H1 (cell line): ENCODE measurements around the gene CRNN. TPM values are rescaled to one million over a fixed set of nuclear protein-coding genes. Genes with fewer than 3 reads are reported as not detected.

ENCODE experiments used
- CTCF ChIA-PET: fragments of 300-600 bp; sonication (Branson Sonifier 250); formaldehyde crosslinking; loops from one replicate; lab custom pipeline; 2021; ENCODE audit not compliant: partially characterized antibody; lab: Charles Lee
- POLR2A ChIA-PET: fragments of 300-600 bp; sonication (Branson Sonifier 250); formaldehyde crosslinking; loops from one replicate; lab custom pipeline; 2021; ENCODE audit warnings: inconsistent platforms; ENCODE audit not compliant: partially characterized antibody; lab: Charles Lee
- DNase-seq, 2 experiments: peaks; one replicate each; pipeline versions ENCODE4 v3.0.0 to v3.0.0-alpha.2; 2010 to 2022; ENCODE audit warnings: low spot score in 2 of 2, low read depth in 1 of 2, mixed read lengths in 1 of 2
- FAIRE-seq: peaks from 2 replicates; lab custom pipeline; 2011; peaks lifted over from hg19 to GRCh38; lab: Jason Lieb, UNC
- H2AFZ ChIP-seq: 2 replicates; pipeline ENCODE4 v1.8.1; 2012; ENCODE audit warnings: low read length, inconsistent platforms
- H2AK5ac ChIP-seq: 2 replicates; pipeline ENCODE4 v1.6.1; 2013; ENCODE audit warnings: low read depth, low read length
- H2BK120ac ChIP-seq: replicated peaks from 2 replicates; pipeline ENCODE3; 2013; ENCODE audit warnings: low read depth, low read length, inconsistent platforms
- H2BK12ac ChIP-seq: 2 replicates; pipeline ENCODE4 v1.6.1; 2013; ENCODE audit warnings: low read depth, low read length
- H2BK15ac ChIP-seq: 2 replicates; pipeline ENCODE4 v1.6.1; 2013; ENCODE audit warnings: low read length
- H2BK20ac ChIP-seq: 2 replicates; pipeline ENCODE4 v1.6.1; 2013; ENCODE audit warnings: low read length
- H2BK5ac ChIP-seq: 2 replicates; pipeline ENCODE4 v1.6.1; 2013; ENCODE audit warnings: low read depth, low read length
- H3K14ac ChIP-seq: 2 replicates; pipeline ENCODE4 v1.6.1; 2013; ENCODE audit warnings: inconsistent platforms; ENCODE audit not compliant: insufficient read length
- H3K18ac ChIP-seq: 2 replicates; pipeline ENCODE4 v1.6.1; 2013; ENCODE audit warnings: low read length; ENCODE audit errors: extremely low read depth
- H3K23ac ChIP-seq: 2 replicates; pipeline ENCODE4 v1.6.1; 2013; ENCODE audit warnings: inconsistent platforms; ENCODE audit not compliant: insufficient read length
- H3K23me2 ChIP-seq: 2 replicates; pipeline ENCODE4 v1.6.1; 2013; ENCODE audit warnings: low read depth, low read length
- H3K27ac ChIP-seq: 2 replicates; pipeline ENCODE4 v1.6.1; 2011; ENCODE audit warnings: low read depth, low read length, inconsistent platforms
- H3K27me3 ChIP-seq, 4 experiments: replicated peaks in 1 of 4; 1 replicate in 1 of 4; 2 replicates in 3 of 4; pipeline versions ENCODE4 v1.6.1 to v1.8.1; 2011 to 2013; ENCODE audit warnings: low read length in 3 of 4, mild to moderate bottlenecking in 3 of 4, inconsistent platforms in 2 of 4, mixed read lengths in 2 of 4, moderate library complexity in 1 of 4; ENCODE audit not compliant: control insufficient read depth in 3 of 4, insufficient read depth in 3 of 4; ENCODE audit errors: extremely low read depth in 1 of 4
- H3K36me3 ChIP-seq, 4 experiments: 2 replicates each; pipeline versions ENCODE4 v1.6.1 to v1.8.1; 2011 to 2013; ENCODE audit warnings: mild to moderate bottlenecking in 4 of 4, low read length in 3 of 4, moderate library complexity in 2 of 4, control low read depth in 1 of 4, inconsistent platforms in 1 of 4; ENCODE audit not compliant: insufficient read depth in 4 of 4, control insufficient read depth in 2 of 4
- H3K4ac ChIP-seq: replicated peaks from 2 replicates; pipeline ENCODE3; 2013; ENCODE audit warnings: low read length, low read depth, mixed read lengths, inconsistent platforms; ENCODE audit not compliant: insufficient read length
- H3K4me1 ChIP-seq, 4 experiments: replicated peaks in 1 of 4; 1 replicate in 1 of 4; 2 replicates in 3 of 4; pipeline versions ENCODE4 v1.6.1 to v1.8.1; 2011 to 2013; ENCODE audit warnings: low read length in 3 of 4, inconsistent platforms in 2 of 4, mixed read lengths in 1 of 4; ENCODE audit not compliant: insufficient read depth in 4 of 4, control insufficient read depth in 3 of 4
- H3K4me2 ChIP-seq, 2 experiments: 2 replicates each; pipeline versions ENCODE4 v1.6.1 to v1.8.1; 2011 to 2013; ENCODE audit warnings: low read depth in 2 of 2, low read length in 2 of 2, control low read depth in 1 of 2, inconsistent platforms in 1 of 2, mild to moderate bottlenecking in 1 of 2; ENCODE audit not compliant: insufficient read depth in 1 of 2
- H3K4me3 ChIP-seq, 4 experiments: fragments of 200-600, 300-600 bp in 1 of 4; sonication (generic), shearing (Covaris generic), sonication (Bioruptor Twin) in 1 of 4; 2 replicates each; pipeline versions ENCODE4 v1.5.1 to v1.8.1; 2011 to 2016; ENCODE audit warnings: low read length in 4 of 4, low read depth in 3 of 4, control low read depth in 2 of 4, inconsistent platforms in 2 of 4, mild to moderate bottlenecking in 2 of 4, mixed read lengths in 1 of 4, moderate library complexity in 1 of 4; ENCODE audit not compliant: insufficient read depth in 2 of 4; ENCODE audit errors: extremely low read depth in 1 of 4
- H3K56ac ChIP-seq: replicated peaks from 2 replicates; pipeline ENCODE3; 2013; ENCODE audit warnings: low read depth, mild to moderate bottlenecking, mixed read lengths, low read length, inconsistent platforms; ENCODE audit not compliant: insufficient read length
- H3K79me1 ChIP-seq: 2 replicates; pipeline ENCODE4 v1.6.1; 2013; ENCODE audit warnings: low read depth, low read length, control low read depth
- H3K79me2 ChIP-seq, 2 experiments: 2 replicates each; pipeline versions ENCODE4 v1.6.1 to v1.8.1; 2012 to 2013; ENCODE audit warnings: low read length in 2 of 2, mild to moderate bottlenecking in 2 of 2, inconsistent platforms in 1 of 2; ENCODE audit not compliant: insufficient read depth in 2 of 2, control insufficient read depth in 1 of 2
- H3K9ac ChIP-seq, 4 experiments: replicated peaks in 1 of 4; 1 replicate in 1 of 4; 2 replicates in 3 of 4; pipeline versions ENCODE4 v1.6.1 to v1.8.1; 2011 to 2013; ENCODE audit warnings: low read depth in 3 of 4, low read length in 3 of 4, control low read depth in 2 of 4, mild to moderate bottlenecking in 2 of 4, moderate library complexity in 2 of 4, inconsistent platforms in 1 of 4; ENCODE audit errors: extremely low read depth in 1 of 4
- H3K9me3 ChIP-seq, 2 experiments: 2 replicates each; pipeline versions ENCODE4 v1.6.1 to v1.8.1; 2012 to 2013; ENCODE audit warnings: mild to moderate bottlenecking in 2 of 2, moderate library complexity in 2 of 2, control low read depth in 1 of 2, inconsistent platforms in 1 of 2, low read depth in 1 of 2, low read length in 1 of 2, mixed read lengths in 1 of 2; ENCODE audit not compliant: insufficient read depth in 2 of 2
- H4K20me1 ChIP-seq, 2 experiments: replicated peaks in 1 of 2; 2 replicates each; pipeline versions ENCODE3 to v1.8.1; 2011 to 2013; ENCODE audit warnings: inconsistent platforms in 2 of 2, low read length in 2 of 2, mild to moderate bottlenecking in 1 of 2; ENCODE audit not compliant: insufficient read depth in 2 of 2, control insufficient read depth in 1 of 2
- H4K5ac ChIP-seq: 2 replicates; pipeline ENCODE4 v1.6.1; 2013; ENCODE audit warnings: low read length, low read depth, mixed read lengths, inconsistent platforms; ENCODE audit not compliant: insufficient read length
- H4K8ac ChIP-seq: 2 replicates; pipeline ENCODE4 v1.8.0; 2013; ENCODE audit warnings: mild to moderate bottlenecking, moderate library complexity, low read length, inconsistent platforms; ENCODE audit not compliant: insufficient read depth; ENCODE audit errors: extremely low read depth
- H4K91ac ChIP-seq: replicated peaks from 2 replicates; pipeline ENCODE3; 2013; ENCODE audit warnings: low read length, mixed read lengths, inconsistent platforms; ENCODE audit not compliant: insufficient read length
- ASH2L ChIP-seq: fragments of 200-600, 300-600 bp; sonication (generic); IDR thresholded peaks from one replicate; pipeline ENCODE4 v1.7.1; 2017; ENCODE audit warnings: low read length
- HDAC2 ChIP-seq, 2 experiments: fragments of 300-600 bp in 1 of 2; sonication (generic) in 1 of 2; IDR thresholded peaks; 2 replicates each; pipeline ENCODE4 v1.6.1; 2011 to 2012; ENCODE audit warnings: low read depth in 2 of 2, low read length in 2 of 2, mild to moderate bottlenecking in 2 of 2, moderate library complexity in 2 of 2, borderline replicate concordance in 1 of 2, inconsistent platforms in 1 of 2
- KDM5A ChIP-seq: fragments of 200-600 bp; IDR thresholded peaks from 2 replicates; pipeline ENCODE4 v1.7.1; 2012; ENCODE audit warnings: mild to moderate bottlenecking, low read length, inconsistent platforms, mixed read lengths
- RXRA ChIP-seq: IDR thresholded peaks from 2 replicates; pipeline ENCODE4 v1.6.1; 2011; ENCODE audit warnings: low read depth, mild to moderate bottlenecking, low read length, moderate library complexity; ENCODE audit not compliant: insufficient read depth
- SUZ12 ChIP-seq: fragments of 200-600 bp; sonication (generic); IDR thresholded peaks from 2 replicates; pipeline ENCODE4 v1.6.1; 2012; ENCODE audit warnings: mild to moderate bottlenecking, inconsistent platforms, low read length, moderate library complexity, mixed read lengths
- WGBS, 2 experiments: shearing (Covaris generic) in 1 of 2; methylation state at CpG; one replicate each; pipeline versions ENCODE4 v1.1.6 to v1.1.7; 2013 to 2015; ENCODE audit warnings: low lambda C conversion rate in 2 of 2, mixed read lengths in 2 of 2, inconsistent platforms in 1 of 2, low coverage in 1 of 2, missing lambda C conversion rate in 1 of 2; ENCODE audit not compliant: insufficient replicate concordance in 2 of 2, insufficient coverage in 1 of 2, insufficient read length in 1 of 2; ENCODE audit errors: extremely low coverage in 1 of 2, missing lambda C conversion rate in 1 of 2; 5-methylcytosine and 5-hydroxymethylcytosine counted together
- polyA plus RNA-seq, 7 experiments: library from polyadenylated mRNA; depleted of rRNA in 3 of 7; stranded (reverse) in 5 of 7; unstranded in 2 of 7; fragments of >200 nt in 5 of 7; fragments of 200-250 nt in 2 of 7; gene quantifications; 1 replicate in 5 of 7; 2 replicates in 1 of 7; 4 replicates in 1 of 7; pipeline versions ENCODE4 v1.2.1 to v1.2.3, GENCODE V29; 2011 to 2013; ENCODE audit warnings: missing spikeins in 2 of 7, mixed read lengths in 2 of 7
- total RNA-seq: library from RNA; stranded (reverse); fragmentation: NEBNext Ultra II Directional; extraction: Animal tissue kit (Norgen Biotek cat#: 25700); gene quantifications from 2 replicates; pipeline ENCODE4 v1.2.1, GENCODE V29; 2021
- TF ChIP-seq, protein P1 (sequence below), 3 experiments: IDR thresholded peaks; 1 replicate in 2 of 3; 2 replicates in 1 of 3; pipeline versions ENCODE4 v1.5.1 to v1.6.1; 2011; ENCODE audit warnings: low read length in 3 of 3, mild to moderate bottlenecking in 3 of 3, inconsistent platforms in 2 of 3, low read depth in 1 of 3, moderate library complexity in 1 of 3; ENCODE audit not compliant: insufficient read depth in 1 of 3; ENCODE audit errors: control extremely low read depth in 1 of 3

Gene CRNN
- total and polyA plus RNA-seq, 2 of the 8 experiments (the other 6 are each of a cell fraction or from before 2014, with no cell fraction given), result not detected

DNA sequence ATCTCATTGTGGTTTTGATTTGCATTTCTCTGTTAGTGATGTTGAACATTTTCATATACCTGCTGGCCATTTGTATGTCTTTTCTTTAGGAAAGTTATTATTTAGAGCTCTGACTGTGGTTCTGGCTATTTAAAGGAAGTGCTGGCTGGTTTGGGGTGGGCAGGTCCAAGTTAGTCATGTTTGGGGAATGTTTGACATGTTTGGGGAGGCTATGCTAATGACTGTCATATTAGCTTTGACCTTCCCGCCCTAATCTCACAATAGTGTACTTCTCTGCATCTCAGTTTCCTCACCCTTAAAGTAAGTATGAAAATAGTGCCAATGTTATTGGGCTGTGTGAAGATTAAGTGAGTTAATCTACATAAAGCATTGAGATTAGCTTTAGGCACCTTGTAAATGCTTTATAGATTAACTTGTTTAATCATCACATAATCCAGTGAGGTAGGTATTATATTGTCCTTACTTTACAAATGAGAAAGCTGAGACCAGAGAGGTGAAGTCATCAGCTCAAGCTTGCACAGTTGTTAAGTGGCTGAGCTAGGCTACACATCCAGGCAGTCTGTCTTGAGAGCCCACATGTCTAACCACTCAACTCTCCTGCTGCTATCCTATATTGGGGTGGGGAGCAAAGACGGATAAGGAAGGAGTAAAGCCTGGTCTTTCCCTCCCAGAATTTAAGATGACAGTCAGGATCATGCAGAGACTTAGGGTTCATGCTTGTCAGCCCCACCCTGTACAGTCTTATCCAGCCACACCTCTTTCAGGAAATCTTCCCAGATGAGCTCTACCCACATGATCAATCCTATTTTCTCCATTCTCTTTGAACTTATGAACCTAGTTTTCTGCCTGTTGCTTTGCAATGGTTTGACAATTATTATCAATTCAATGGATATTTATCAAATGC, 22.8 kb upstream of the CRNN start:
- Histone ChIP-seq H3K4me3 (0 out of 8 replicates have a peak overlapping the region, but pooled peaks of 1 of the 4 experiments have one; percentile 10), H2AFZ (no peak overlapping the region), H4K8ac (no peak overlapping the region), H2BK5ac (no peak overlapping the region), H3K18ac (no peak overlapping the region), H4K20me1 (no peaks in the 10 kb centered on the region), H3K27me3 (no peaks in the 10 kb centered on the region), H2AK5ac (no peak overlapping the region), H4K5ac (no peak overlapping the region), H2BK20ac (no peak overlapping the region), H3K9me3 (peaks cover 53 to 55% of the 10 kb centered on the region in 2 experiments), H3K79me1 (no peaks in the 10 kb centered on the region), H2BK12ac (no peak overlapping the region), H3K36me3 (no peaks in the 10 kb centered on the region; a peak in 1 of 8 replicates), H2BK15ac (no peak overlapping the region), H3K4me2 (no peak overlapping the region), H4K91ac (no peak overlapping the region), H3K4me1 (no peaks in the 10 kb centered on the region), H3K4ac (no peak overlapping the region), H3K14ac (no peak overlapping the region), H3K23ac (no peak overlapping the region), H3K27ac (no peak overlapping the region), H3K79me2 (no peaks in the 10 kb centered on the region), H3K56ac (no peak overlapping the region), H3K23me2 (no peaks in the 10 kb centered on the region), H3K9ac (no peak overlapping the region), H2BK120ac (no peak overlapping the region)
- DNase-seq (no peak), FAIRE-seq (no peak)
- POLR2A ChIA-PET, result no interaction called here
- CTCF ChIA-PET, result interaction anchor here (0.6 kb wide), 1 partner anchor 23 kb away, joined by 3 read pairs; no protein-coding TSS in a partner anchor
- TF ChIP-seq KDM5A (no peak), HDAC2 (IDR thresholded peaks at IDR 0.05; ENCODE audit: borderline replicate concordance in 1 of 2, low read depth in 2 of 2, low read length in 2 of 2) (no peak), SUZ12 (no peak), ASH2L (no peak), RXRA (no peak)
- TF ChIP-seq, protein P1, sequence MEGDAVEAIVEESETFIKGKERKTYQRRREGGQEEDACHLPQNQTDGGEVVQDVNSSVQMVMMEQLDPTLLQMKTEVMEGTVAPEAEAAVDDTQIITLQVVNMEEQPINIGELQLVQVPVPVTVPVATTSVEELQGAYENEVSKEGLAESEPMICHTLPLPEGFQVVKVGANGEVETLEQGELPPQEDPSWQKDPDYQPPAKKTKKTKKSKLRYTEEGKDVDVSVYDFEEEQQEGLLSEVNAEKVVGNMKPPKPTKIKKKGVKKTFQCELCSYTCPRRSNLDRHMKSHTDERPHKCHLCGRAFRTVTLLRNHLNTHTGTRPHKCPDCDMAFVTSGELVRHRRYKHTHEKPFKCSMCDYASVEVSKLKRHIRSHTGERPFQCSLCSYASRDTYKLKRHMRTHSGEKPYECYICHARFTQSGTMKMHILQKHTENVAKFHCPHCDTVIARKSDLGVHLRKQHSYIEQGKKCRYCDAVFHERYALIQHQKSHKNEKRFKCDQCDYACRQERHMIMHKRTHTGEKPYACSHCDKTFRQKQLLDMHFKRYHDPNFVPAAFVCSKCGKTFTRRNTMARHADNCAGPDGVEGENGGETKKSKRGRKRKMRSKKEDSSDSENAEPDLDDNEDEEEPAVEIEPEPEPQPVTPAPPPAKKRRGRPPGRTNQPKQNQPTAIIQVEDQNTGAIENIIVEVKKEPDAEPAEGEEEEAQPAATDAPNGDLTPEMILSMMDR (IDR thresholded peaks at IDR 0.05; ENCODE audit: control extremely low read depth in 1 of 3, insufficient read depth in 1 of 3, low read depth in 1 of 3, low read length in 3 of 3), result no peak
- WGBS, 2 experiments, result 39% methylated on average over 2 of the region's 2 CpGs; no CpG with 5 or more reads in 1 of the 2 experiments
